HepG2 (cell line): ENCODE measurements around the gene YIPF2. TPM values are rescaled to one million over a fixed set of nuclear protein-coding genes. Genes with fewer than 3 reads are reported as not detected.

Experiments
- ARNT2 ChIP-seq: sonication (generic); formaldehyde crosslinking; IDR thresholded peaks from 2 replicates; pipeline ENCODE4 v1.8.0; 2022; ENCODE audit warnings: mild to moderate bottlenecking, low read depth, missing genetic modification reagents, moderate library complexity
- CEBPG ChIP-seq: IDR thresholded peaks from 2 replicates; pipeline ENCODE4 v1.6.1; 2016
- CHD4 ChIP-seq: fragments of 200-600 bp; sonication (generic); IDR thresholded peaks from 2 replicates; pipeline ENCODE4 v1.7.0; 2017; ENCODE audit warnings: mild to moderate bottlenecking, low read length, borderline replicate concordance
- CREB1 ChIP-seq, 2 experiments: fragments of 450-650 bp in 1 of 2; IDR thresholded peaks; 2 replicates each; pipeline ENCODE4 v1.6.1; 2016 to 2017; ENCODE audit warnings: control low read depth in 1 of 2, mild to moderate bottlenecking in 1 of 2, missing compliant biosample characterization in 1 of 2, missing genetic modification characterization in 1 of 2
- DBP ChIP-seq: sonication (generic); formaldehyde crosslinking; IDR thresholded peaks from 2 replicates; pipeline ENCODE4 v1.4.0; 2020; ENCODE audit warnings: missing genetic modification reagents; ENCODE audit errors: not compliant biosample characterization
- DNMT3B ChIP-seq: conservative IDR thresholded peaks from 2 replicates; pipeline ENCODE4 v1.6.1; 2016; ENCODE audit warnings: missing biosample characterization, control low read depth
- ETV6 ChIP-seq: sonication (generic); formaldehyde crosslinking; conservative IDR thresholded peaks from 2 replicates; pipeline ENCODE4 v1.4.0; 2020; ENCODE audit warnings: missing genetic modification reagents
- HNF1B ChIP-seq: sonication (generic); formaldehyde crosslinking; IDR thresholded peaks from 2 replicates; pipeline ENCODE4 v1.5.1; 2020; ENCODE audit warnings: mild to moderate bottlenecking, moderate library complexity, missing genetic modification reagents
- IKZF5 ChIP-seq: IDR thresholded peaks from 2 replicates; pipeline ENCODE4 v1.6.1; 2018; ENCODE audit warnings: missing genetic modification reagents, mild to moderate bottlenecking, missing compliant biosample characterization
- KDM5A ChIP-seq: fragments of 200-600 bp; sonication (generic); IDR thresholded peaks from 2 replicates; pipeline ENCODE4 v1.7.0; 2018; ENCODE audit warnings: antibody characterized with exemption, mild to moderate bottlenecking, low read length, borderline replicate concordance
- MAX ChIP-seq: IDR thresholded peaks from 2 replicates; pipeline ENCODE4 v1.6.1; 2012; ENCODE audit warnings: inconsistent platforms
- POGZ ChIP-seq: sonication (generic); formaldehyde crosslinking; IDR thresholded peaks from 2 replicates; pipeline ENCODE4 v1.4.0; 2020; ENCODE audit warnings: mild to moderate bottlenecking, missing genetic modification reagents
- RAD21 ChIP-seq: fragments of 450-650 bp; formaldehyde crosslinking; IDR thresholded peaks from 2 replicates; pipeline ENCODE4 v1.5.0; 2020; ENCODE audit warnings: mild to moderate bottlenecking
- SIN3B ChIP-seq: fragments of 150-350 bp; IDR thresholded peaks from 2 replicates; pipeline ENCODE4 v1.6.1; 2014; ENCODE audit warnings: low read length
- SIX1 ChIP-seq: sonication (generic); formaldehyde crosslinking; IDR thresholded peaks from 2 replicates; pipeline ENCODE4 v1.4.0; 2020; ENCODE audit warnings: missing genetic modification reagents, borderline replicate concordance
- SRSF1 ChIP-seq: fragments of 200-400 bp; formaldehyde crosslinking; optimal IDR thresholded peaks from 2 replicates; pipeline ENCODE3; 2017; ENCODE audit warnings: mild to moderate bottlenecking, low read depth, low read length, moderate library complexity
- TGIF2 ChIP-seq: IDR thresholded peaks from 2 replicates; pipeline ENCODE4 v1.6.1; 2016; ENCODE audit warnings: control low read depth, missing compliant biosample characterization
- ZBTB8A ChIP-seq: sonication (generic); formaldehyde crosslinking; IDR thresholded peaks from 2 replicates; pipeline ENCODE4 v1.4.0; 2020; ENCODE audit warnings: mild to moderate bottlenecking, low read depth, missing genetic modification reagents, borderline replicate concordance
- ZC3H13 ChIP-seq: sonication (generic); formaldehyde crosslinking; IDR thresholded peaks from 2 replicates; pipeline ENCODE4 v1.8.1; 2023; ENCODE audit warnings: mild to moderate bottlenecking, missing genetic modification reagents, moderate library complexity
- ZNF362 ChIP-seq: sonication (generic); formaldehyde crosslinking; IDR thresholded peaks from 2 replicates; pipeline ENCODE4 v1.4.0; 2020; ENCODE audit warnings: missing genetic modification reagents, mild to moderate bottlenecking, borderline replicate concordance
- ZNF605 ChIP-seq: sonication (generic); formaldehyde crosslinking; IDR thresholded peaks from 2 replicates; pipeline ENCODE4 v1.8.0; 2022; ENCODE audit warnings: mild to moderate bottlenecking, missing genetic modification reagents
- polyA plus RNA-seq, 8 experiments: library from polyadenylated mRNA; depleted of rRNA in 3 of 8; stranded (reverse) in 7 of 8; unstranded in 1 of 8; fragments of >200 nt; fragmentation: Illumina TruSeq in 4 of 8; extraction: Trizol in 4 of 8; gene quantifications; 2 replicates each; pipeline versions ENCODE4 v1.2.1 to v1.2.3, GENCODE V29; 2011 to 2016; ENCODE audit warnings: low read depth in 4 of 8, missing spikeins in 1 of 8, mixed read lengths in 1 of 8; ENCODE audit not compliant: insufficient read depth in 1 of 8
- total RNA-seq, 5 experiments: library from RNA; depleted of rRNA; stranded (reverse); fragments of >200 nt; fragmentation: Illumina TruSeq; extraction: Trizol; gene quantifications; 2 replicates each; pipeline ENCODE4 v1.2.3, GENCODE V29; 2016; ENCODE audit warnings: low read depth in 1 of 5

Gene YIPF2
- total and polyA plus RNA-seq, 2 of the 13 experiments (the other 11 are each of a cell fraction or from before 2014, with no cell fraction given): 37.3 to 53.2 TPM

GRCh38 chr19:10928563-10929401 lies at the start of gene YIPF2, which contains the start of gene TIMM29 (continued):
- TF ChIP-seq CHD4 (no peak), POGZ (CRISPR knock-in tag) (peak; percentile 80), DNMT3B (CRISPR knock-in tag) (peak; percentile 76; the same call in 1 of the 2 replicates), ARNT2 (CRISPR knock-in tag) (peak; percentile 78), SIX1 (no peak), ZC3H13 (CRISPR knock-in tag) (peak; percentile 42; the same call in 1 of the 2 replicates), KDM5A (peak; percentile 99), ETV6 (CRISPR knock-in tag) (no peak), TGIF2 (CRISPR knock-in tag) (peak; percentile 79), DBP (CRISPR knock-in tag) (peak; percentile 14), MAX (peak; percentile 72; the same call in 1 of the 2 replicates), SRSF1 (peak; percentile 86), IKZF5 (CRISPR knock-in tag) (peak; percentile 89), ZNF362 (CRISPR knock-in tag) (no peak; the same call in 1 of the 2 replicates), ZNF605 (CRISPR knock-in tag) (peak; percentile 86), SIN3B (peak; percentile 94), CREB1 (IDR thresholded peaks at IDR 0.05) (peak; percentile 76), CREB1 (CRISPR knock-in tag; IDR thresholded peaks at IDR 0.05) (peak; percentile 79), CEBPG (no peak), HNF1B (peak; percentile 78), RAD21 (CRISPR knock-in tag) (no peak), ZBTB8A (peak; percentile 69; the same call in 1 of the 2 replicates)
